Dedifferentiated amniotic fluid mesenchymal stem cell (primary cell): ENCODE results near the gene CHRDL1.

ENCODE experiments used
- DNase-seq: peaks from one replicate; pipeline ENCODE4 v3.0.0-alpha.2; 2016; ENCODE audit errors: extremely low spot score

The CHRDL1 gene

GRCh38 chrX:110743679-110744340 lies 51.8 kb downstream of the CHRDL1 start:
- DNase-seq, result no peak

- no peak for DNase-seq
Observed at GRCh38 chrX:110741213-110741796, 54.3 kb downstream of the CHRDL1 start.

DNA sequence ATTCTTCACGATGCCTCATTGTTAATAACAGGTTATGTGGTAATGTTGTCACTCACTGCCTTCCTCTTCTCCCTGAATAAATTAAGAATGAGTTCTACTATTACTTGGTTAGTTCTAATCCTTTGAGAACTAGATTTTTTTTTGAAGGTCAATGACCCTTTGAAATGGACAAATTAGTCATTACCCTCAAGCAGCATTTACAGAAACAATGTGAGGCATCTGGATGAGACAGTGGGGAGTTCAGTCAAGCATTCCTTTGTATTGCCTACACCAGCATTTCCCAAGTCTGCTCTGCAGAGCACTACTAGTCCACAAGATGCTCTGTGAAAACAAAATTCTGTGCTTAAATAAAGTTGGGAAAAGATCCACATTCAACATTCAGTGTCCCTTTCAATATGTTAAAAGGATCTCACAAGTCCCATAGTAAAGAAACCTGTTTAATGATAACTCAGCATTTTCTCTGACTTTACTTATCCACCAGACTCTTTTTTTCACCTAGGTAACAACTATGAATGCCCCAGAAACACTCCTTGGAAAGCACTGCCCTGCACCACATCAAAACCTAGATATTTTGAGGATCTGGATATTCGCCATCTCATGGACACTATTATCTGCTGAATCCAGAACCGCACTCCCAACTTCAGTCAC lies 60.6 kb downstream of the CHRDL1 start:
- DNase-seq, result peak; percentile 35

DNA sequence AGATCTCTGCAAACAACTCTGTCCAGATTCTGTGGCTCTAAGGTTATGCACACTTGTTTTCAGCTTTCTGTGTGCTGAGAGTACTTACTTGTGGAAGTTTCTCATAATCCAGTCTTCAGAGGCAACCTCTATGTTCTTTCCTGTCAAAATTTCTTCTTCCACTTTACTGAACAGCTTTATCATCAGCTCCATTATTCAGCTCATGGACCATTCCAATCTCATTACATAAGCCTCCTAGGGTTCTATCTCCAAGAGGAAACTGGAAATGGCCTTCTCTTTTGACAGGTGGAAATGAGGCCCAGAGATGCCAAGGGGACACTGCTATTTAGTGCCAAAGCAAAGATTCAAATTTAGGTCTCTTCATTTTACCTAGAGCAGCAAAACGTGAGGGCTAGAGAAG lies 61.3 kb downstream of the CHRDL1 start:
- DNase-seq, result no peak

DNA sequence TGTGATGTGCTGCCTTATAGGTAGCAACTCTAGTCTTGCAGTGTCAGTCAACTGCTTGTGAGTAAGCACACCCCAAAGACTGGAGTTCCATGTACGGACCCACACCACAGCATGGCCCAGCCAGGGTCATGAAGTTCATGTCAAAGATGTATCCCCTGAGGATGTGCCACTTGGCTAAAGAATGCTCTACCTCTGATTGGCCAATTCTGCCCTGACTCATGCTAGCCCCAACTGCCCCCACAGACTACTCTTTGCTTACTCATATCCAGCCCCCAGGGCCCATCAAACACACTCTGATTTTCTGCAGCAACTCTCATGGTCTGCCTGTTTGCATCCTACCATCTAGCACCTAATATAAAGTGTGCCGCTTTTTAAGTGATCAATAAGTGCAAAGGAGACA lies 62.5 kb downstream of the CHRDL1 start:
- DNase-seq, result no peak

- no peak for DNase-seq
Observed at GRCh38 chrX:110732266-110732665, 63.4 kb downstream of the CHRDL1 start.

DNA sequence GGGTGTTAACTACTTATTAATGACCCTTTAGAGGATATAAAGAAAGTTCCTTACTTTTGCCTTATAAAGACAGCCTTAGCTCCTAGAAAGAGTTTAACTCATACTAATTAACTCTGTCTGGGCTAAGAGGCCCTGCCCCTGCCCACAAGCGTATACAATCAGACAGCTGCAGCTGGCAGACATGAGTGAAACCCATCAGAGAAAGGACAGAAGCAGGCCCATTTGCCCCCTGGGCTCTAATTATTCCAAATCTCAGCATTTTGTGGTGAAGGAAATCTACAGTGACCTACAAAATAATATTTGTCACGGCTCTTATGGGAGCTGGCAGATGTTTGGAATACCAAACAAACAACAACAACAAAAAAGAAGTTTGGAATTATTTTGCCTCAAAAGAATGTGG lies 71.8 kb downstream of the CHRDL1 start:
- DNase-seq, result no peak

GRCh38 chrX:110722135-110722534 lies 73.5 kb downstream of the CHRDL1 start:
- DNase-seq, result no peak

GRCh38 chrX:110713666-110714065 lies 82.0 kb downstream of the CHRDL1 start:
- no peak for DNase-seq

DNA sequence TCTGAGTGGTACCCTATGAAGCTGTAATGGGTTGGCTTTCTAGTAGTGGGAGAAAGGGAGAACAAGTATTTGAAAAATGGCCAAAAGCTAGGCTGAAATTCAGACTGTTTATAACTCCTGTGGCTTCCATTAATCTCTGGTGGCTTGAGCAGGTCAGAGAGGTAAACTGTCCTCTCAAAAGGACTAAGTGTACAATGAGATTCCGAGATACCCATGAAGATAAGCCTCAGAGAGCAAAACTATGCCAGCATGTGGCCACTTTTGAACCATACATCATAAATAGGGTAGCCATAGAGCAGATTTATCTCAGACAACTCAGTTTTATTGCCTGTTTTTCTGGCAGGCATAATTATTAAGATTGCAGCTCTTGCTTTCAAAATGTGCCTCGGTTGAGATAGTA lies 89.2 kb downstream of the CHRDL1 start:
- no peak for DNase-seq

DNA sequence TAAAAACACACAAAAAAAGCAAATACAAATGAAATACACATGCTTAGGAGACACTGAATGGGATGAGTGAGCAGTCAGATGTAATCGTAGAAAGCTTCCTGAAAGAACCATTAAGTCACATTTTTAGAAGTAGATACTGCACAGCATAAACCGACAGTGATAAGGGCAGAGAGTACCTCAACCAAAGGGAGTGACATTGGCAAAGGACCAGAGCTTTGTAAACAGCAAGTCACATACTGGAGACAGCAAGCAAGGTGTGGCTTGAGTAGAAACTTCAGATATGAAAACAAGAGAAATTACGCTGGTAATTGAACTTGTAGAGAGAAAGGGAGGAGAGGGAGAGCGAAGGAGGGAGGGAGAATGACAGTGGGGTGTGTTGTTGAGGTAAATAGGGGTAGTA lies 92.0 kb downstream of the CHRDL1 start:
- no peak for DNase-seq

- DNase-seq, result no peak
Observed at GRCh38 chrX:110699109-110699508, 96.5 kb downstream of the CHRDL1 start.

DNA sequence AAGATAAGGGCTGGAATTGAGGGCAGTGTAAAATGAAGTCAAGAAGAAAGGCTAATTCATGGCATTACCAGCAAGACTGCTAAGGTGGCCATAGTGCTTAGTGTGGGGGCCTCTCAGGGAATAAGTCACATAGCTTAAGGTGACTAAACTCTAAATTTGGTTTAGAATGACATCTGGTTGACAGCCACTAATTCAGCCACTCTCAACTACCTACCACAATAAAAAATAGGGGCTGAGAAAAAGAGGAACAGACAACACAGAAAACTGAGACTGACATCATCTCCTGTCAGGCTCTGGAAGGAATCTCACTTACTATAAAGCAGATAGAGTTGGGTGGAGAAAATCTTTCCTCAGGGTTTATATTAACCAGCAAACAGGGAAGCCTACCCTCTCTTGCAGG lies 96.9 kb downstream of the CHRDL1 start:
- no peak for DNase-seq

DNA sequence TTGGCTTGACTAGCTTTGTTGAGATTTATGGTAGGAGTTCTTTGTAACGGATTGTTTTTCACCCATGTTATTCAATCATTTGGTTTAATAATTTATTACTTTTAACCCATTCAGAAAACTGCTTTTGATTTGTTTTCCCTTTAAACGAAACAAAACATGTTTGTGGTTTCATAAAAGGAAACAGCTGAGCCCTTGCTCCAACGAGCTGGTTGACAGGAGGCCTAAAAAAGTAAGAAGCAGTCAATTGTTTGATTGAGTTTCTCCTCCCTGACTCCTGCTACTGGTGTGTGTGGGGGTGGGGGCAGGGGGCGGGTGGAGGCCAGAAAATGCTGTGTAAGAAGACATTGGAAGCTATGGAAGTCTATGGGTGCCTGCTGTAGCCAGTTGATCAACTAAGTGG lies 102.8 kb downstream of the CHRDL1 start:
- DNase-seq, result no peak

DNA sequence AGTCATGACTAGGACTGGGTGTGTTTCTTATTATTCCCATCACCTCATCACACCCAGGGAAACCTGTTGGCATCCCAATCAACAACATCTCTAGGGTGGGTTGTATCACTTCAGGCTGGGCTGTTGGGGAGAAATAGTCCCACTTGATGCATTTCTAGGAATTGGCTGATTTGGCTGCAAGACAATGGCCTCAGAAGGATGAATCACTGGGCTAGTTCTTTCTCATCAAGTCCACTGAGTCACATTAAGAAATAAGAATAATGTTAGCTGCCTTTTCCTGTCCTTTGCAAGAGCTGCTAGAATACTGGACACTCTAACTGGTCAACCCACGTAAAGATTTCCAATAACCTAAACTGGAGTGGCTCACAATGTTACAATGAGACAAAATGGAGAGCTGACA lies 104.2 kb downstream of the CHRDL1 start:
- DNase-seq, result no peak

- no peak for DNase-seq
Observed at GRCh38 chrX:110684653-110685052, 111.0 kb downstream of the CHRDL1 start.

- DNase-seq, result no peak
Observed at GRCh38 chrX:110683925-110684324, 111.7 kb downstream of the CHRDL1 start.

DNA sequence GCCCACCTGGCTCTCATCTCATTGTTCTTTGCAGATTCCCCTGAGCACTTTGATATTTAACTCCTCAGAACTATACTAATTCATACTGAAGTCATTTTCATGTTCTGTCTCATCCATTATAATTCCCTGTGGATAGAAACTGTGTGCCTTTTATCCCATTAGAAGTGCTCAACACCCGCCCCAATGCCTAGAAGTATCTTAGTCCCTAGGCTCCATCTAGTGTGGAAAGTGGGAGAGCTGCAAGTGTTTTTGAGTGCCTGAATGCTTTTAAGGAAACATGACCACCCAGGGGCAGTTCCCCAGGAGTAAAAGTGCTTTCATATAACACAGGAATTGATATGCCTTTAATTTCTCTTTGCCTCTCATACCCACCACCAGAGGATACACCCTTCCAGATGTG lies 117.0 kb downstream of the CHRDL1 start:
- no peak for DNase-seq

DNA sequence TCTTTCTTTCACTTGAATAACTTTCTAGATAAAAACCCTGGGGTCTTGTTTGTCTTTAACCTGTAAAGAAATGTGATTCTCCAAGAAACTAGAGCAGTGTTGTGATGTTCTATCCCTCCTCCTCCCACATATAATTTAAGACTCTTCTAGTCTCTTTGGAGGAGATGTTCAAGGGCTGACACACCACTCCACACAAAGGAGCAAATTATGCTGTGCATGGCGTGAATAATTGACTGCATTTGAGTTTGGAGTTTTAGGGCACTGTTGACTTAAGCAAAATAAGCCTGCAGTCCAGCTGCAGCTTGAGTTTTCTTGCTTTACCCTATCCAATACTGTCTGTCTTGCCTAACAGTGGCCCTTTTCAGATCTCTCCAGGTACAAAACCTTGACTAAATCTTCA lies 119.7 kb downstream of the CHRDL1 start:
- no peak for DNase-seq

DNA sequence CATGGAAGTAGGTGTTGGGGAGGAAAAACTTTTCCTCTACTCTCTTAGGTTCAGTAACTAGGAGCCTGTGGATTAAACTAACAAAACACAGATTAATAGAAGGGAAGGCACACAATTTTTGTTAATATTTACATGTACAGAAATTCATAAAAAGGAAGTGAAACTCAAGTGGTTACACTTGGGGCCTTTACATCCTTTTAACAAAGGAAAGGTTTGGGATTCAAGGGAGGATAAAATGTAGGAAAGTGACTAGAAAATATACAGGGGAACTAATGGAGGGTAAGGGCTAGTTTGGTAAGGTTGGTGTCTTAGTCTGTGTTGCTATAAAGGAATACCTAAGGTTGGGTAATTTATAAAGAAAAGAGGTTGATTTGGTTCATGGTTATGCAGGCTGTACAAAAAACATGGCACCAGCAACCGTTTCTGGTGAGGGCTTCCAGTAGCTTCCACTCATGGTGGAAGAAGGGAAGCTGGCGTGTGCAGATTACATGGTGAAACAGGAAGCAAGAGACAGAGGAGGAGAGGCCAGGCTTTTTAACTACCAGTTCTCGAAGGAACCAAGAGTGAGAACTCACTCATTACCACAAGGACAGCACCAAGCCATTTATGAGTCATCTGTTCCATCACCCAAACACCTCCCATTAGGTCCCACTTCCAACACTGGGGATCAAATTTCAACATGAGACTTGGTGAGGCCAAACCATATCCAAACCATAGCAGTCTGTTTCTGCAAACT lies 124.4 kb downstream of the CHRDL1 start:
- DNase-seq, result no peak

DNA sequence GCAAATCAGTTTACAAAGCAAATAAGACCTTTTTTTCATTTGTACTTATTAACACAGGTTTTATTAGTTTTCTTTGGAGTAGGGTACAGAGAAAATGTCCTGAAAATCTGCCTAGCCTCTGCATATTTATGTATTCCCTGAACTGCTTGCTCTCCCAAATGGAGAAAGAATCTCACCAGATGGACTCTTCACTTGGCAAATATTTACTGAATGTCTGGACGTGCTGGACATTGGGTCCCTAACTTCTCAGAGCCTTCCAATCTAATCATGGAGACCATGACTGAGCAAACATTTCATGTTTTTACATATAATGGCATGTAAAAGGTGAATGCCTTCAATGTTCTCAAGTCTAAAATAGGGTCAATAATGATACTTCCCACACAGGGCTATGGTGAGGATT lies 126.0 kb downstream of the CHRDL1 start:
- DNase-seq, result no peak

GRCh38 chrX:110667706-110668105 lies 127.9 kb downstream of the CHRDL1 start:
- no peak for DNase-seq
